ENCODE measurements around the gene GSG1L. TPM values are rescaled to one million over a fixed set of nuclear protein-coding genes. Genes with fewer than 3 reads are reported as not detected.
A peak's percentile ranks its signal among the peaks of the same experiment; 100 is the strongest.
"Not testable (repeated sequence)": the region's sequence is repeated elsewhere in the genome, so short reads cannot be mapped to it uniquely, and the experiment has no call there.

The GSG1L gene
- total and polyA plus RNA-seq, 2 of the 13 experiments (the other 11 are each of a cell fraction or from before 2014, with no cell fraction given) = not detected

DNA sequence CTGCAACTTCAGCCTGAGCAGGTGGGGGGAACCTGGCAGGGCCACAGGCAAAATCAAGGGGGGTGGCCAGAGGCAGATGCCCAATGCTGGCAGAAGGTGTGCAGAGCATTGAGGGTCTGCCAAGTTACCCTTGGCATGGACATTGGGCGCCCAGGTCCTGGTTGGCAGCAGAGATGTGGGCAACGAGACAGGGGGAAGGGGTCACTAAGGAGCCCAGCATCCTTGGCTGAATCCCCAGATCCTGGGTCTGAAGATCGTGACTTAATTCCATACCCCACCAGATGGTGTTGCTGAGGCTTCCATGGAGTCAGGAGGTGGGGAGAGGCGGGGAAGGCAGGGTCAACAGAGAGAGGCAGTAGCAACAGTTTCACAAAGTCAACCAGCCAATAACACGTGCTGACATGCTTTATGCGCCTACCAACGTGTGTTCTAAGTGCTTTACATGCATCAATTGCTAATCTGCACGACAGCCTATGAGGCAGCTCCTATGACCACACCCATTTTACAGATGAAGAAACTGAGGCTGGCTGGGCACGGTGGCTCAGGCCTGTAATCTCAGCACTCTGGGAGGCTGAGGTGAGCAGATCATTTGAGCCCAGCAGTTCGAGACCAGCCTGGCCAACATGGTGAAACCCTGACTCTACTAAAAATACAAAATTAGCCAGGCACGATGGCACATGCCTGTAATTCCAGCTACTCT lies 83.3 kb downstream of the GSG1L start:
- Histone ChIP-seq H3K9ac (ENCODE audit: insufficient read depth, low read depth, low read length) (no peak overlapping the region), H3K9me3 (ENCODE audit: low read length) (no peaks in the 10 kb centered on the region), H3K4me2 (ENCODE audit: low read depth, low read length) (no peak overlapping the region), H3K36me3 (replicated peaks in 1 of 2; ENCODE audit: control insufficient read depth in 1 of 2, insufficient read depth in 2 of 2, low read length in 2 of 2) (no peaks in the 10 kb centered on the region), H4K20me1 (ENCODE audit: insufficient read depth, low read length) (no peaks in the 10 kb centered on the region), H3K79me2 (ENCODE audit: insufficient read depth, low read length) (no peaks in the 10 kb centered on the region), H2AFZ (ENCODE audit: low read length) (no peak overlapping the region), H3K4me1 (ENCODE audit: insufficient read depth, low read length) (no peaks in the 10 kb centered on the region), H3K27me3 (ENCODE audit: control insufficient read depth in 1 of 2, insufficient read depth in 2 of 2, low read length in 2 of 2) (peaks cover 0 to 10% of the 10 kb centered on the region in 2 experiments; a peak in 2 of 5 replicates), H3K27ac (ENCODE audit: extremely low read length, insufficient read depth, low read length) (no peak overlapping the region), H3K4me3 (replicated peaks in 1 of 3; ENCODE audit: insufficient read depth in 1 of 3, low read depth in 2 of 3, low read length in 3 of 3) (no peak overlapping the region)
- 6% methylated on average over 10 of the region's 11 CpGs for WGBS (ENCODE audit: low lambda C conversion rate)
- DNase-seq (ENCODE audit: low spot score) = no peak
- no peak for FAIRE-seq
- no TSS peak for BruUV-seq (replicated peaks)
- POLR2A ChIA-PET = no interaction called here
- ATAC-seq = no peak; the same call in 2 of the 3 replicates
- intact Hi-C loops (cut with micrococcal nuclease; ENCODE audit: unreplicated experiment) = no loop called here
- in situ Hi-C loops (cut with HindIII; ENCODE audit: extremely low pct_ligation_motif_present, low pct_unique_long_range_greater_than_20kb) = no loop called here
- TF ChIP-seq ZNF629 (CRISPR knock-in tag; conservative IDR thresholded peaks at IDR 0.05) = peak; percentile 78
- TF ChIP-seq RFX3 (CRISPR knock-in tag; IDR thresholded peaks at IDR 0.05) = no peak
- TF ChIP-seq ZBTB34 (CRISPR knock-in tag; IDR thresholded peaks at IDR 0.05) = no peak
- TF ChIP-seq TIGD3 (CRISPR knock-in tag; IDR thresholded peaks at IDR 0.05; ENCODE audit: borderline replicate concordance) = no peak
- no peak for TF ChIP-seq REL (CRISPR knock-in tag; conservative IDR thresholded peaks at IDR 0.05)
- CTCF ChIA-PET (ENCODE audit: low intra/inter-chr PET ratio, low total read pairs) = no interaction called here

DNA sequence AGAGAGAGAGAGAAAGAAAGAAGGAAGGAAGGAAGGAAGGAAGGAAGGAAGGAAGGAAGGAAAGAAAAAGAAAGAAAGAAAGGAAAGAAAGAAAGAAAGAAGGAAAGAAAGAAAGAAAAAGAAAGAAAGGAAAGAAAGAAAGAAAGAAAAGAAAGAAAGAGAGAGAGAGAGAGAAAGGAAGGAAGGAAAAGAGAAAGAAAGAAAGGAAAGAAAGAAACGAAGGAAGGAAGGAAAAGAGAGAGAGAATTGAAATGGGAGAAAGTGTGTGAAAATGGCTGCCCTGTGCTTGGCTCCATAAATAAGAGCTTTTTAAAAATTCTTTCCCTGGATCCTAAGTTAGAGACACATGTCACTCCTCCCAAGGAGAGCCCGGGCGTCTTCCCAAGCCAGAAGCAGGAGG lies 83.8 kb downstream of the GSG1L start:
- H3K79me2 ChIP-seq (ENCODE audit: insufficient read depth, low read length); H3K4me3 ChIP-seq (replicated peaks in 1 of 3; ENCODE audit: insufficient read depth in 1 of 3, low read depth in 2 of 3, low read length in 3 of 3); H3K4me2 ChIP-seq (ENCODE audit: low read depth, low read length); intact Hi-C loops (cut with micrococcal nuclease; ENCODE audit: unreplicated experiment); H4K20me1 ChIP-seq (ENCODE audit: insufficient read depth, low read length); H3K9me3 ChIP-seq (ENCODE audit: low read length); POLR2A ChIA-PET; H2AFZ ChIP-seq (ENCODE audit: low read length); DNase-seq (ENCODE audit: low spot score); CTCF ChIA-PET (ENCODE audit: low intra/inter-chr PET ratio, low total read pairs); FAIRE-seq; H3K27ac ChIP-seq (ENCODE audit: extremely low read length, insufficient read depth, low read length); H3K9ac ChIP-seq (ENCODE audit: insufficient read depth, low read depth, low read length); BruUV-seq (replicated peaks); ATAC-seq; H3K4me1 ChIP-seq (ENCODE audit: insufficient read depth, low read length); H3K36me3 ChIP-seq (replicated peaks in 1 of 2; ENCODE audit: control insufficient read depth in 1 of 2, insufficient read depth in 2 of 2, low read length in 2 of 2): not testable (repeated sequence)
- H3K27me3 ChIP-seq (ENCODE audit: control insufficient read depth in 1 of 2, insufficient read depth in 2 of 2, low read length in 2 of 2) = peaks cover 0 to 15% of the 10 kb centered on the region in 2 experiments; a peak in 2 of 5 replicates
- WGBS (ENCODE audit: low lambda C conversion rate) = under 1% methylated on average over 3 of the region's 3 CpGs
- in situ Hi-C loops (cut with HindIII; ENCODE audit: extremely low pct_ligation_motif_present, low pct_unique_long_range_greater_than_20kb) = loop anchor here (10.0 kb wide), 1 partner anchor 235 kb away; the partner anchor contains the start of gene XPO6

All from HepG2 (cell line).